BE2C (cell line): Measurements from ENCODE around the gene SERINC1.

ENCODE experiments used
- DNase-seq: peaks from one replicate; pipeline ENCODE4 v3.0.0-alpha.2; 2020
- H3K27me3 ChIP-seq: fragments of 250-450 bp; sonication (Bioruptor Pico); 2 replicates; pipeline ENCODE4 v1.5.1; 2020; ENCODE audit warnings: mild to moderate bottlenecking
- H3K36me3 ChIP-seq: fragments of 250-450 bp; sonication (Bioruptor Pico); 2 replicates; pipeline ENCODE4 v1.5.1; 2020; ENCODE audit warnings: mild to moderate bottlenecking
- H3K4me1 ChIP-seq: fragments of 250-450 bp; sonication (Bioruptor Pico); 2 replicates; pipeline ENCODE4 v1.5.1; 2020
- H3K4me3 ChIP-seq: 2 replicates; pipeline ENCODE4 v1.5.1; 2011; ENCODE audit warnings: low read depth, low read length
- H3K9me3 ChIP-seq: fragments of 250-450 bp; sonication (Bioruptor Pico); 2 replicates; pipeline ENCODE4 v1.5.1; 2020
- CTCF ChIP-seq: IDR thresholded peaks from 2 replicates; pipeline ENCODE4 v1.5.1; 2012; ENCODE audit warnings: mild to moderate bottlenecking, low read depth, low read length

The SERINC1 gene

DNA sequence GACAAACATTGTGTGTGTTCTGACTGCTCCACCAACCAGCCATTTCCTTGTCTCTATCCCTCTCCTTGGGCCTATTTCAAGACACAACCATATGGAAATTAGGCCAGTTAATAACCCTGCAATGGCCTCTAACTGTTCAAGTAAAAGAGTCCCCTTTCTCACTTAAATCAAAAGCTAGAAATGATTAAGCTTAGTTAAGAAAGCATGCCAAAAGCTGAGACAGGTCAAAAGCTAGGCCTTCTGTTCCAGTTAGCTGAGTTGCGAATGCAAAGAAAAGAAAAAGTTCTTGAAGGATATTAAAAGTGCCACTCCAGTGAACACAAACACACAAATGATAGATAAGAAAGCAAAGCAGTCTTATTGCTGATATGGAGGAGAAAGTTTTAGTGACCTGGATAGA is 22.5 kb downstream of the SERINC1 start:
- H3K9me3 ChIP-seq, result no peaks in the 10 kb centered on the region
- H3K36me3 ChIP-seq, result peaks cover 35% of the 10 kb centered on the region
- no peak for TF ChIP-seq CTCF
- H3K4me1 ChIP-seq, result no peaks in the 10 kb centered on the region
- H3K27me3 ChIP-seq, result no peaks in the 10 kb centered on the region
- no peak overlapping the region for H3K4me3 ChIP-seq
- no peak for DNase-seq

DNA sequence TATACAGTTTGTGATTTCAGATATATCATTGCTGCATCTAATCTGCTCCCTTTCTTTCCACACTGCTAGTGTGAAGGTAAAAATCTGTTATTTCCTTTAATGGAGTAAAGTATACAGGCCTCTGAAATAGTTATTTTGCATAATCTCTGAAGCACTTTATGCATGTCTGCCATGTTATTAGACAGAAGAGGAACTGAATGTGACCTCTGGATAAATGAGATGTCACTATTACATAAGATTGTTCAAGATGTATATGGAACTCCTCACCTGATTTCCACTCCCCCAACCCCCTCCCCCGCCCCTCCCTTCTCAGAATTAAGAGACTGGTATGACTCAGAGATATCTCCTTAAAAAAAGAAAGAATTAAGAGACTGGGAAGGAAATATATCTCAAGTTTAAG is 26.3 kb downstream of the SERINC1 start:
- no peak for TF ChIP-seq CTCF

DNA sequence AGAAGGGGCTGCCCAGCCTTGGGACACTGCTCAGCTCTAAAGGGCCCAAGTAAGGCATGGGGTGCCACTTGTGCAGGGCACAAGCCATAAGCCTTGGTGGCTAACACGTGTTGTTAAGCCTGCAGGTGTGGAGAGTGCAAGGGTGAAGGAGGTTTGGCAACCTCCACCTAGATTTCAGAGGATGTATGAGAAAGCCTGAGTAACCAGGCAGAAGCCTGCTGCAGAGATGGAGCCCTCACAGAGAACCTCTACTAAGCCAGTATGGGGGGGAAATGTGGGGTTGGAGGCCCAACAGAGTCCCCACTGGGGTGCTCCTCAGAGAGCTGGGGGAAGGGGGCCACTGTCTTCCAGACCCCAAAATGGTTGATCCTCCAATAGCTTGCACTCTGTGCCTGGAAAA is 32.6 kb downstream of the SERINC1 start:
- TF ChIP-seq CTCF, result no peak
- Histone ChIP-seq H3K4me3 (no peak overlapping the region), H3K4me1 (no peaks in the 10 kb centered on the region), H3K9me3 (no peaks in the 10 kb centered on the region), H3K27me3 (no peaks in the 10 kb centered on the region), H3K36me3 (peaks cover 47% of the 10 kb centered on the region)
- DNase-seq, result no peak

More for the DNA sequence above, 26.3 kb downstream of the SERINC1 start:
- Histone ChIP-seq H3K9me3 (no peaks in the 10 kb centered on the region), H3K36me3 (peaks cover 29% of the 10 kb centered on the region), H3K4me3 (no peak overlapping the region), H3K27me3 (no peaks in the 10 kb centered on the region), H3K4me1 (no peaks in the 10 kb centered on the region)
- no peak for DNase-seq

- no peak for TF ChIP-seq CTCF
- Histone ChIP-seq H3K36me3 (peaks cover 52% of the 10 kb centered on the region), H3K27me3 (no peaks in the 10 kb centered on the region), H3K9me3 (no peaks in the 10 kb centered on the region), H3K4me3 (no peak overlapping the region), H3K4me1 (no peaks in the 10 kb centered on the region)
- no peak for DNase-seq
Observed at GRCh38 chr6:122432816-122433215, 38.8 kb downstream of the SERINC1 start.

DNA sequence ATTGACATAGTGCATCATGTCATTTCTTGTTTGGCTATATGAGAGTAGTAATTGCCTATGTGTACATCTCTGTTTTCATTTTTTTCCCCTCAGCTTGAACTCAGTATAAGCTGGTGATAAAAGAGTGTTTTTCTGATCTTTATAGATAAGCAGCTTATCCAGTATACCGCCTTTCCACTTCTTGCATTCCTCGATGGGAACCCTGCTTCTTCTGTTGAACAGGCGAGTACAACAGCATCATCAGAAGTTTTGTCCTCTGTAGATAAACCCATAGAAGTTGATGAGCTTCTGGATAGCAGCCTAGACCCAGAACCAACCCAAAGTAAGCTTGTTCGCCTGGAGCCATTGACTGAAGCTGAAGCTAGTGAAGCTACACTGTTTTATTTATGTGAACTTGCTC is 39.8 kb downstream of the SERINC1 start:
- H3K4me1 ChIP-seq, result no peaks in the 10 kb centered on the region
- H3K27me3 ChIP-seq, result no peaks in the 10 kb centered on the region
- no peak overlapping the region for H3K4me3 ChIP-seq
- DNase-seq, result no peak
- no peaks in the 10 kb centered on the region for H3K9me3 ChIP-seq
- no peak for TF ChIP-seq CTCF
- H3K36me3 ChIP-seq, result peaks cover 53% of the 10 kb centered on the region

- no peak for DNase-seq
- no peak for TF ChIP-seq CTCF
- Histone ChIP-seq H3K27me3 (no peaks in the 10 kb centered on the region), H3K4me1 (no peaks in the 10 kb centered on the region), H3K36me3 (peaks cover 59% of the 10 kb centered on the region), H3K4me3 (no peak overlapping the region), H3K9me3 (no peaks in the 10 kb centered on the region)
Observed at GRCh38 chr6:122429323-122429722, 42.3 kb downstream of the SERINC1 start.
